ENCODE results near the gene NRG3.

Gene NRG3

GRCh38 chr10:82411416-82411815 lies 536.4 kb downstream of the NRG3 start:
- H2BK12ac ChIP-seq (ENCODE audit: low read length): no peak overlapping the region
- no peak overlapping the region for H2BK5ac ChIP-seq (ENCODE audit: low read depth, low read length, poor library complexity)
- no peaks in the 10 kb centered on the region for H3K27me3 ChIP-seq (ENCODE audit: insufficient read depth, low read length)
- no peaks in the 10 kb centered on the region for H3K36me3 ChIP-seq (ENCODE audit: control insufficient read depth in 1 of 2, insufficient read depth in 2 of 2, low read length in 2 of 2)
- H3K79me2 ChIP-seq (ENCODE audit: control insufficient read depth, insufficient read depth, low read length, poor library complexity): no peaks in the 10 kb centered on the region
- no peaks in the 10 kb centered on the region for H3K9me3 ChIP-seq (ENCODE audit: insufficient read depth, low read depth, low read length)
- WGBS (ENCODE audit: extremely low coverage, insufficient coverage, insufficient read length): no CpG with 5 or more reads among the region's 4 CpGs
- no peak overlapping the region for H4K91ac ChIP-seq (ENCODE audit: low read depth, low read length)
- no peak overlapping the region for H4K8ac ChIP-seq (ENCODE audit: low read depth, low read length)
- no peak overlapping the region for H3K4me3 ChIP-seq (ENCODE audit: low read depth, low read length)
- H3K79me1 ChIP-seq (ENCODE audit: low read length): no peaks in the 10 kb centered on the region
- no peak overlapping the region for H3K23ac ChIP-seq (ENCODE audit: low read length)
- no peak overlapping the region for H2AK5ac ChIP-seq (ENCODE audit: low read length)
- no peak overlapping the region for H3K4me2 ChIP-seq (ENCODE audit: low read length)
- H3K18ac ChIP-seq (ENCODE audit: low read length): no peak overlapping the region
- no peaks in the 10 kb centered on the region for H3K4me1 ChIP-seq (ENCODE audit: control insufficient read depth in 1 of 2, insufficient read depth in 2 of 2, low read length in 2 of 2)
- H3K4ac ChIP-seq (ENCODE audit: low read depth, low read length): no peak overlapping the region
- H3K9ac ChIP-seq (ENCODE audit: low read length): no peak overlapping the region
- H2AFZ ChIP-seq (ENCODE audit: insufficient read depth, low read length, poor library complexity): no peak overlapping the region
- no peak for DNase-seq
- no peak overlapping the region for H4K12ac ChIP-seq (ENCODE audit: low read depth, low read length)
- no peak overlapping the region for H3K14ac ChIP-seq (ENCODE audit: low read length)
- no peak overlapping the region for H2BK120ac ChIP-seq (ENCODE audit: insufficient read depth, low read length, poor library complexity)
- H3K27ac ChIP-seq (ENCODE audit: low read depth, low read length): no peak overlapping the region

- Histone ChIP-seq H3K14ac (ENCODE audit: low read length) (no peak overlapping the region), H2BK5ac (ENCODE audit: low read depth, low read length, poor library complexity) (no peak overlapping the region), H3K79me1 (ENCODE audit: low read length) (no peaks in the 10 kb centered on the region), H2AFZ (ENCODE audit: insufficient read depth, low read length, poor library complexity) (no peak overlapping the region), H3K4me2 (ENCODE audit: low read length) (no peak overlapping the region), H3K9ac (ENCODE audit: low read length) (no peak overlapping the region), H3K9me3 (ENCODE audit: insufficient read depth, low read depth, low read length) (no peaks in the 10 kb centered on the region), H3K4ac (ENCODE audit: low read depth, low read length) (no peak overlapping the region), H4K8ac (ENCODE audit: low read depth, low read length) (no peak overlapping the region), H3K4me1 (ENCODE audit: control insufficient read depth in 1 of 2, insufficient read depth in 2 of 2, low read length in 2 of 2) (no peaks in the 10 kb centered on the region), H2BK120ac (ENCODE audit: insufficient read depth, low read length, poor library complexity) (no peak overlapping the region), H3K18ac (ENCODE audit: low read length) (no peak overlapping the region), H4K12ac (ENCODE audit: low read depth, low read length) (no peak overlapping the region), H3K27ac (ENCODE audit: low read depth, low read length) (no peak overlapping the region), H2AK5ac (ENCODE audit: low read length) (no peak overlapping the region), H3K4me3 (ENCODE audit: low read depth, low read length) (no peak overlapping the region), H4K91ac (ENCODE audit: low read depth, low read length) (no peak overlapping the region), H3K36me3 (ENCODE audit: control insufficient read depth in 1 of 2, insufficient read depth in 2 of 2, low read length in 2 of 2) (no peaks in the 10 kb centered on the region), H3K27me3 (ENCODE audit: insufficient read depth, low read length) (no peaks in the 10 kb centered on the region), H3K23ac (ENCODE audit: low read length) (no peak overlapping the region), H2BK12ac (ENCODE audit: low read length) (no peak overlapping the region), H3K79me2 (ENCODE audit: control insufficient read depth, insufficient read depth, low read length, poor library complexity) (no peaks in the 10 kb centered on the region)
- no peak for DNase-seq
- WGBS (ENCODE audit: extremely low coverage, insufficient coverage, insufficient read length): no CpG with 5 or more reads among the region's 2 CpGs
Observed at GRCh38 chr10:82420001-82420400, 545.0 kb downstream of the NRG3 start.

- H3K4me2 ChIP-seq (ENCODE audit: low read length): no peak overlapping the region
- H3K4ac ChIP-seq (ENCODE audit: low read depth, low read length): no peak overlapping the region
- H2BK5ac ChIP-seq (ENCODE audit: low read depth, low read length, poor library complexity): no peak overlapping the region
- no peaks in the 10 kb centered on the region for H3K4me1 ChIP-seq (ENCODE audit: control insufficient read depth in 1 of 2, insufficient read depth in 2 of 2, low read length in 2 of 2)
- H3K4me3 ChIP-seq (ENCODE audit: low read depth, low read length): no peak overlapping the region
- H3K14ac ChIP-seq (ENCODE audit: low read length): no peak overlapping the region
- no peak overlapping the region for H2BK120ac ChIP-seq (ENCODE audit: insufficient read depth, low read length, poor library complexity)
- no peak overlapping the region for H4K8ac ChIP-seq (ENCODE audit: low read depth, low read length)
- H2BK12ac ChIP-seq (ENCODE audit: low read length): no peak overlapping the region
- H3K27ac ChIP-seq (ENCODE audit: low read depth, low read length): no peak overlapping the region
- H3K79me1 ChIP-seq (ENCODE audit: low read length): no peaks in the 10 kb centered on the region
- no peak overlapping the region for H4K91ac ChIP-seq (ENCODE audit: low read depth, low read length)
- H3K23ac ChIP-seq (ENCODE audit: low read length): no peak overlapping the region
- no peaks in the 10 kb centered on the region for H3K27me3 ChIP-seq (ENCODE audit: insufficient read depth, low read length)
- H3K79me2 ChIP-seq (ENCODE audit: control insufficient read depth, insufficient read depth, low read length, poor library complexity): no peaks in the 10 kb centered on the region
- H3K9me3 ChIP-seq (ENCODE audit: insufficient read depth, low read depth, low read length): no peaks in the 10 kb centered on the region
- no peak overlapping the region for H4K12ac ChIP-seq (ENCODE audit: low read depth, low read length)
- no peak for DNase-seq
- H2AK5ac ChIP-seq (ENCODE audit: low read length): no peak overlapping the region
- H3K36me3 ChIP-seq (ENCODE audit: control insufficient read depth in 1 of 2, insufficient read depth in 2 of 2, low read length in 2 of 2): no peaks in the 10 kb centered on the region
- H3K18ac ChIP-seq (ENCODE audit: low read length): no peak overlapping the region
- H3K9ac ChIP-seq (ENCODE audit: low read length): no peak overlapping the region
- no peak overlapping the region for H2AFZ ChIP-seq (ENCODE audit: insufficient read depth, low read length, poor library complexity)
Observed at GRCh38 chr10:82429302-82429701, 554.3 kb downstream of the NRG3 start.

- Histone ChIP-seq H3K36me3 (ENCODE audit: control insufficient read depth in 1 of 2, insufficient read depth in 2 of 2, low read length in 2 of 2) (no peaks in the 10 kb centered on the region), H3K9ac (ENCODE audit: low read length) (no peak overlapping the region), H2AFZ (ENCODE audit: insufficient read depth, low read length, poor library complexity) (no peak overlapping the region), H4K8ac (ENCODE audit: low read depth, low read length) (no peak overlapping the region), H3K18ac (ENCODE audit: low read length) (no peak overlapping the region), H3K14ac (ENCODE audit: low read length) (no peak overlapping the region), H3K9me3 (ENCODE audit: insufficient read depth, low read depth, low read length) (peaks cover 3% of the 10 kb centered on the region), H4K12ac (ENCODE audit: low read depth, low read length) (no peak overlapping the region), H4K91ac (ENCODE audit: low read depth, low read length) (no peak overlapping the region), H3K23ac (ENCODE audit: low read length) (no peak overlapping the region), H2BK12ac (ENCODE audit: low read length) (no peak overlapping the region), H3K27me3 (ENCODE audit: insufficient read depth, low read length) (no peaks in the 10 kb centered on the region), H3K4me1 (ENCODE audit: control insufficient read depth in 1 of 2, insufficient read depth in 2 of 2, low read length in 2 of 2) (no peaks in the 10 kb centered on the region), H3K79me2 (ENCODE audit: control insufficient read depth, insufficient read depth, low read length, poor library complexity) (no peaks in the 10 kb centered on the region), H3K79me1 (ENCODE audit: low read length) (no peaks in the 10 kb centered on the region), H2AK5ac (ENCODE audit: low read length) (no peak overlapping the region), H3K4me3 (ENCODE audit: low read depth, low read length) (no peak overlapping the region), H3K27ac (ENCODE audit: low read depth, low read length) (no peak overlapping the region), H3K4ac (ENCODE audit: low read depth, low read length) (no peak overlapping the region), H2BK120ac (ENCODE audit: insufficient read depth, low read length, poor library complexity) (no peak overlapping the region), H2BK5ac (ENCODE audit: low read depth, low read length, poor library complexity) (no peak overlapping the region), H3K4me2 (ENCODE audit: low read length) (no peak overlapping the region)
- WGBS (ENCODE audit: extremely low coverage, insufficient coverage, insufficient read length): no CpG with 5 or more reads among the region's 1 CpG
- DNase-seq: no peak
Observed at GRCh38 chr10:82438277-82438676, 563.3 kb downstream of the NRG3 start.

- H3K4me3 ChIP-seq (ENCODE audit: low read depth, low read length): no peak overlapping the region
- H3K79me1 ChIP-seq (ENCODE audit: low read length): no peaks in the 10 kb centered on the region
- H3K27ac ChIP-seq (ENCODE audit: low read depth, low read length): no peak overlapping the region
- H3K4ac ChIP-seq (ENCODE audit: low read depth, low read length): no peak overlapping the region
- H2AK5ac ChIP-seq (ENCODE audit: low read length): no peak overlapping the region
- H4K91ac ChIP-seq (ENCODE audit: low read depth, low read length): no peak overlapping the region
- no peak overlapping the region for H2BK5ac ChIP-seq (ENCODE audit: low read depth, low read length, poor library complexity)
- DNase-seq: no peak
- H2BK120ac ChIP-seq (ENCODE audit: insufficient read depth, low read length, poor library complexity): no peak overlapping the region
- H3K27me3 ChIP-seq (ENCODE audit: insufficient read depth, low read length): no peaks in the 10 kb centered on the region
- no peak overlapping the region for H2BK12ac ChIP-seq (ENCODE audit: low read length)
- H3K4me1 ChIP-seq (ENCODE audit: control insufficient read depth in 1 of 2, insufficient read depth in 2 of 2, low read length in 2 of 2): no peaks in the 10 kb centered on the region
- no peak overlapping the region for H3K23ac ChIP-seq (ENCODE audit: low read length)
- peaks cover 3% of the 10 kb centered on the region for H3K9me3 ChIP-seq (ENCODE audit: insufficient read depth, low read depth, low read length)
- H2AFZ ChIP-seq (ENCODE audit: insufficient read depth, low read length, poor library complexity): no peak overlapping the region
- no peak overlapping the region for H3K9ac ChIP-seq (ENCODE audit: low read length)
- no peaks in the 10 kb centered on the region for H3K79me2 ChIP-seq (ENCODE audit: control insufficient read depth, insufficient read depth, low read length, poor library complexity)
- H3K14ac ChIP-seq (ENCODE audit: low read length): no peak overlapping the region
- H3K36me3 ChIP-seq (ENCODE audit: control insufficient read depth in 1 of 2, insufficient read depth in 2 of 2, low read length in 2 of 2): no peaks in the 10 kb centered on the region
- H3K4me2 ChIP-seq (ENCODE audit: low read length): no peak overlapping the region
- H3K18ac ChIP-seq (ENCODE audit: low read length): no peak overlapping the region
- no peak overlapping the region for H4K12ac ChIP-seq (ENCODE audit: low read depth, low read length)
- no peak overlapping the region for H4K8ac ChIP-seq (ENCODE audit: low read depth, low read length)
Observed at GRCh38 chr10:82440775-82441174, 565.8 kb downstream of the NRG3 start.
